RWPE2 (cell line): ENCODE data around the gene DDX28.
"Not testable (repeated sequence)": the region's sequence is repeated elsewhere in the genome, so short reads cannot be mapped to it uniquely, and the experiment has no call there.

Experiments
- ATAC-seq: fragments of 200-7000 bp; cut with Tn5 transposase; 3 replicates; pipeline ENCODE4 v1.9.1; 2021; ENCODE audit warnings: low read depth
- DNase-seq: peaks from one replicate; pipeline ENCODE4 v3.0.0-alpha.2; 2020; ENCODE audit warnings: low spot score
- H3K27ac ChIP-seq: fragments of 450-650 bp; 2 replicates; pipeline ENCODE4 v1.5.1; 2017; ENCODE audit warnings: mild to moderate bottlenecking; ENCODE audit not compliant: poor library complexity, severe bottlenecking
- H3K27me3 ChIP-seq: fragments of 250-450 bp; sonication (Bioruptor Pico); 2 replicates; pipeline ENCODE4 v1.5.1; 2021; ENCODE audit warnings: mild to moderate bottlenecking, moderate library complexity; ENCODE audit not compliant: insufficient read depth, poor library complexity, severe bottlenecking
- H3K36me3 ChIP-seq: fragments of 250-450 bp; sonication (Bioruptor Pico); 2 replicates; pipeline ENCODE4 v1.5.1; 2020; ENCODE audit warnings: low read depth, mild to moderate bottlenecking, moderate library complexity
- H3K4me1 ChIP-seq: fragments of 250-450 bp; sonication (Bioruptor Pico); 2 replicates; pipeline ENCODE4 v1.5.1; 2021; ENCODE audit warnings: mild to moderate bottlenecking, moderate library complexity; ENCODE audit not compliant: insufficient read depth, poor library complexity, severe bottlenecking
- H3K4me3 ChIP-seq: fragments of 250-450 bp; sonication (Bioruptor Pico); 2 replicates; pipeline ENCODE4 v1.5.1; 2021; ENCODE audit warnings: mild to moderate bottlenecking, moderate library complexity; ENCODE audit not compliant: severe bottlenecking
- H3K9me3 ChIP-seq: fragments of 250-450 bp; sonication (Bioruptor Pico); 2 replicates; pipeline ENCODE4 v1.5.1; 2021; ENCODE audit warnings: mild to moderate bottlenecking, moderate library complexity; ENCODE audit not compliant: severe bottlenecking
- TF ChIP-seq, protein P1 (sequence below): fragments of 450-650 bp; IDR thresholded peaks from one replicate; pipeline ENCODE4 v1.5.1; 2017; ENCODE audit warnings: mild to moderate bottlenecking, moderate library complexity; ENCODE audit not compliant: poor library complexity, severe bottlenecking

The DDX28 gene

DNA sequence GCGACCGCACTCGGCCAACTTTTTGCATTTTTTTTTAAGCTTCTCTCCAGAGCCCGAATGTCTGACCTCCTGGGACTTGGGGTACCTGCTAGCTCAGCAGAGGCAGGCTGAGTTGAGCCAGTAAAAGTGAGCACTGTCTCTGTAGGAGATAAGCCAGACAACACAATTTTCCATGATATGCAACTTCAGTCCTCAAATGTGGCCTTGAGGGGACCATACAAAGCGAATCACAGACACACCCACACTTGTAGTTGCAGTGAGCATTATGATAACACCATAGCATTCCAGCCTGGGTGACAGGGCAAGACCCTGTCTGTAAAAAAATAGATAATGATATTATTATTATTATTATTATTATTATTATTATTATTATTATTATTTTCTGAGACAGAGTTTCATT is 26.4 kb downstream of the DDX28 start:
- Histone ChIP-seq H3K27ac (no peak overlapping the region), H3K36me3 (no peaks in the 10 kb centered on the region), H3K27me3 (no peaks in the 10 kb centered on the region), H3K4me3 (no peak overlapping the region), H3K4me1 (no peaks in the 10 kb centered on the region), H3K9me3 (no peaks in the 10 kb centered on the region)
- TF ChIP-seq, protein P1, sequence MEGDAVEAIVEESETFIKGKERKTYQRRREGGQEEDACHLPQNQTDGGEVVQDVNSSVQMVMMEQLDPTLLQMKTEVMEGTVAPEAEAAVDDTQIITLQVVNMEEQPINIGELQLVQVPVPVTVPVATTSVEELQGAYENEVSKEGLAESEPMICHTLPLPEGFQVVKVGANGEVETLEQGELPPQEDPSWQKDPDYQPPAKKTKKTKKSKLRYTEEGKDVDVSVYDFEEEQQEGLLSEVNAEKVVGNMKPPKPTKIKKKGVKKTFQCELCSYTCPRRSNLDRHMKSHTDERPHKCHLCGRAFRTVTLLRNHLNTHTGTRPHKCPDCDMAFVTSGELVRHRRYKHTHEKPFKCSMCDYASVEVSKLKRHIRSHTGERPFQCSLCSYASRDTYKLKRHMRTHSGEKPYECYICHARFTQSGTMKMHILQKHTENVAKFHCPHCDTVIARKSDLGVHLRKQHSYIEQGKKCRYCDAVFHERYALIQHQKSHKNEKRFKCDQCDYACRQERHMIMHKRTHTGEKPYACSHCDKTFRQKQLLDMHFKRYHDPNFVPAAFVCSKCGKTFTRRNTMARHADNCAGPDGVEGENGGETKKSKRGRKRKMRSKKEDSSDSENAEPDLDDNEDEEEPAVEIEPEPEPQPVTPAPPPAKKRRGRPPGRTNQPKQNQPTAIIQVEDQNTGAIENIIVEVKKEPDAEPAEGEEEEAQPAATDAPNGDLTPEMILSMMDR, result no peak
- DNase-seq, result no peak
- ATAC-seq, result no peak

DNA sequence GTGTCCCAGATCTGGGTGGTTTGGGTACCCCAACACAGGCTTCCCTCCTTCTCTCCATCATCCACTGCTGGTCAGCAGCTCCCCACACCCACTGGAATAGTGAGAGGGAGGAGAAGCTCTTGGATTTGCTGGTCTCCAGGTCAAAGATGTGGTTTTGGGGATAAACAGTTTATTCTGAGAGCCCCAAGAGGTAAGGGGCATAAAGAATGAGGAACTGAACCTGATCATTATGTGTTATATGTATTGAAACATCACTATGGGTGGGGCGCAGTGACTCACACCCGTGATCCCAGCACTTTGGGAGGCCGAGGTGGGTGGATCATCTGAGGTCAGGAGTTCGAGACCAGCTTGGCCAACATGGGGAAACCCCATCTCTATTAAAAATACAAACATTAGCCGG is 27.6 kb downstream of the DDX28 start:
- ATAC-seq, result no peak
- Histone ChIP-seq H3K27me3 (no peaks in the 10 kb centered on the region), H3K4me1 (no peaks in the 10 kb centered on the region), H3K36me3 (no peaks in the 10 kb centered on the region), H3K9me3 (no peaks in the 10 kb centered on the region), H3K27ac (no peak overlapping the region), H3K4me3 (no peak overlapping the region)
- TF ChIP-seq, protein P1, result no peak
- no peak for DNase-seq

DNA sequence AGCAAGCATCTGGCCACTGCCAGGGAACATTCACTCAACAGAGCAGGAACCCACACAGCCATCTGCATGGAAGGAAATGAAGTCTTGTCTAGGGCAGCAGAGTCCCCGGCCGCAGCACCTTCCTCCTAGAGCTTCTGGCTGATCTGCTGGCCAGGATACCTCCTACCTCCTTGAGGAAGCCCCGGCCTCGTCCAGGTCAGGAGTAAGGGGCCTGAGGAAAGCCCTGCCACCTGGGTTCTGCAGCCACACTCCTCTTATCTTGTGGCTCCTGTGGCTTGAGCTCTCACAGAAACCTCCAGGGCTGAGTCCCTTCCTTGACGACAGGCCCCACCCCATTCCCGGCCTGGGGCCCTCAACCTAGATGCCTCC is 29.0 kb downstream of the DDX28 start:
- H3K36me3 ChIP-seq, H3K9me3 ChIP-seq, H3K27ac ChIP-seq, ATAC-seq, H3K27me3 ChIP-seq, H3K4me1 ChIP-seq, DNase-seq, H3K4me3 ChIP-seq: not testable (repeated sequence)

DNA sequence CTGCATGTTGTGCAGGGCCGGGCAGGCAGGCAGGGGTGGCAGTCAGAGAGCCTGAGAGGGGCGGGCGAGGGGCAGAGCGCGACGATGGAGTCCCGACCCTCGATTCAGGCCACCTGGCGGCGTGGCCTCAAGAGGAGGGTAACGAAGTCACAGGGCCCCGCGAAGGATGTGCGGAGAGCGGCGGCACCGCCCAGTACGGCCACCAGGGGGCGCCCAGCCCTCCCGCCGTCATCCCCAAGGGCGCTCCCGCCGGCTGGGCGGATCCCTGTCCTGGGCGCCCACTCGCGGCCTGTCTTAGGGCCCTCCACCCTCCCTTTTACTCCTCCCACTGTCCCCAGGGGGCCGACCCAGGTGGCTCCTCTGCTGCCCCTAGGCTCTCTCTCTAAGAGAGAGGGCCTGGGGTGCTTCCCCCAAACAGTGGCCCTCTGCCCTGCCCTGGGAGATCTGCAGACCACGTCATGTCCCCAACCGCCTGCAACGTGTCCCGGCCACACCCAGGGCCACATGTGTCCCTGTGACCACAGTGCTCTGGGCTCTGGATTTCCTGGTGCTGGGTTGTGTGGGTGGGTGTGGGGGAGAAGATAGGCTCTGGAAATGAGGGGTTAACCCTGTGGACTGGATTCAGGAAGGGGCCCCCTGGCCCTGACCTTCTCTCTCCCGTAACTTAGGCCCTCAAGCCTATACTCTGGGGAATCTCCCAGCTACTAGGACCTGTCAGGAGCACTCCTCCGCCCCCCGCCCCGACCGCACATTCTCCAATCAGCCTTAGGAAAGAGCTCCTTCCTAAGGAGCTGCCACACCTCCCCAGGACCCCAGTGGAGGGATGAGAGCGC is 29.6 kb downstream of the DDX28 start:
- TF ChIP-seq, protein P1, result peak; percentile 98
- Histone ChIP-seq H3K4me3 (no peak overlapping the region), H3K9me3 (no peaks in the 10 kb centered on the region), H3K36me3 (no peaks in the 10 kb centered on the region), H3K4me1 (no peaks in the 10 kb centered on the region), H3K27ac (no peak overlapping the region), H3K27me3 (no peaks in the 10 kb centered on the region)
- ATAC-seq (peak; percentile 90), DNase-seq (no peak)

DNA sequence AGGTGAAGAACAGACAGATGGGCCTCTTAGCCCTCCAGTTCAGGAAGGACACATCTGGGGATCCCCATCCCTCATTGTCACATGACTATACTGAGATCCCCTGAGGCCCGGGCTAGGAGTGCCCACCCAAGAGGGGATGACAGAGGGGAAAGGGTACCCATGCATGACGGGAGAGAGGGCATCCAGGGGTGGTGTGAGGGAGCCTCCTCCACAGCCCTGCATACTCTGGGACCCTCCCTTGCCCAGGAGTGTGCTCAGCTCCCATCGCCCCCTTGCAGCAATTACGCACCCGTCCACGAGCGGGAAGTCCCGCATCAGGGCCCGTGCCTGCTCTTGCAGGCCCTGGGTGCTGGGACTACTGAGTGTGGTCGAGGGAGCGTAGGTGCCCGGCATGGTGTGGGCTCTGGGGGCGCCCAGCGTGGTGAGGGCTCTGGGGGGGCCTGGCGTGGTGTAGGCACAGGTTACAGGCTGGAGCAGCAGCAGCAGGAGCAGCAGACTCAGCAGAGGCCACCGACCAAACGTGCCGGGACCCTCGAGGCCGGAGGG is 30.3 kb downstream of the DDX28 start:
- DNase-seq, result no peak
- H3K27me3 ChIP-seq, result no peaks in the 10 kb centered on the region
- no peaks in the 10 kb centered on the region for H3K4me1 ChIP-seq
- no peaks in the 10 kb centered on the region for H3K9me3 ChIP-seq
- ATAC-seq, result no peak
- H3K36me3 ChIP-seq, result no peaks in the 10 kb centered on the region
- no peak overlapping the region for H3K4me3 ChIP-seq
- no peak overlapping the region for H3K27ac ChIP-seq
- TF ChIP-seq, protein P1, result no peak
